ELF-1 (cell line): Measurements from ENCODE around the gene CDH4.

ENCODE experiments used
- DNase-seq: peaks from one replicate; pipeline ENCODE4 v3.0.0-alpha.2; 2016; ENCODE audit warnings: low read depth, low spot score

CDH4 gene

GRCh38 chr20:61535091-61535490, 283.0 kb downstream of the CDH4 start:
- no peak for DNase-seq

DNA sequence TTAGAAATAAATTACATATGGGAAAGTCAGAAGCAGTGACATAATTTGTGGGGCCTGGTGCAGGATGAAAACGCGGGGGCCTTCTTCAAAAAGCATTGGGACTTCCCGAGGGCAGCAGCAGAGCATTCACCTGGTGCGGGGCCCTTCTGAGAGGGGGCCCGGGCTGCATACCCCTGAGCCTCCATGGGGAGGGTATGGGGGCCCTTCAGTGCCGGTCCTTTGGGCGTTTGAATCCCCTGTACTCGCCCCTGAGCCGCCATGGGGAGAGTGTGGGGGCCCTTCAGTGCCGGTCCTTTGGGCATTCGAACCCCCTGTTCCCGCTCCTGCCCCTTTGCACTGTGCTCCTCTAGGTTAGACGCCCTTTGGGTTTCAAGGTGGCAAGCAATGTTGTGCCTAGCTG, 283.5 kb downstream of the CDH4 start:
- DNase-seq = no peak

- DNase-seq = no peak
Measured at GRCh38 chr20:61535956-61536355, 283.9 kb downstream of the CDH4 start.

GRCh38 chr20:61536671-61537070, 284.6 kb downstream of the CDH4 start:
- no peak for DNase-seq

DNA sequence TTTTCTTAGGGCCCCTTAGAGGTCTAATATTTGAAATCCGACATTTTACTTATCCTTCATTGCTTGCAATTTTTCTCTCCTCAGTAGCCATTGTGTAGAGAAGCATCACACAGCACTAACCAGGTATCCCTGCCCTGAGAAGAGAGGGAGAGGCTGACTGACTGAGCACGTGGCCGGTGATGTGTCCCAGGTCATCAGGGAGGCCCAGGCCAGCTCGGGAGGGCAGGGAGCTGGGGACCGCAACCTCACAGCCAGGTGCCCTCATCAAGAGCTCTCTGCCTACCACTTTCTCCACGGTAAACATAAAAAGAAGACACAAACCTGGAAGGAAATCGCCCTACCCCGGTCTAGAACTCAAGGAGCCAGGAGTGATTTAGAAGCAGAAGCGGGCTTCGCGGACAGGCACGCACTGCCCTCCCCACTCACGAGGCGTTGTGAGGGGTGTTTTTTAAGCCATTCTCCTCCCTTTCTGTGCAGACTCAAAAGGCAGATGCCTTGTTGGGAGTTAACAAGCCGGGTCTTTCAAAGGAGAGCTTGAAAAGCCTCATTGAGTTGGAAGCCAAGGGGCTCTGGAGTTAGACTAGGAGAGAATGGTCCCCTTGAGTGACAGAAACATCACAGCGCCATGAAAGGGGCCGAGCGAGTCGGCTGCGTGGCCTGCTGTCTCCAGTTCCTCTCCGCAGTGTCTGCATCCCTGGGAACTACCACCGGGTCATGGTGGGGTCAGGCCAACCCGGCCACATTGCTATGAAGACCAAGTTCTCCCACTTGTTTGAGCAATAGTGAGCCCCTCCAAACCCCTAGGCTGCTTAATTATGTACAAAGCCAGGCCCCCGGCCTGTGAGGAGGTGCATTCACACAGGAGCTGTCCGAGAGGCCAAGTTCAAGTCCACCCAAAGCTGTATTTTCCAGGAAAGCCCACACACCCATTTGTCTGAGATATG, 285.4 kb downstream of the CDH4 start:
- no peak for DNase-seq

- DNase-seq = no peak
Measured at GRCh38 chr20:61538183-61538942, 286.3 kb downstream of the CDH4 start.

DNA sequence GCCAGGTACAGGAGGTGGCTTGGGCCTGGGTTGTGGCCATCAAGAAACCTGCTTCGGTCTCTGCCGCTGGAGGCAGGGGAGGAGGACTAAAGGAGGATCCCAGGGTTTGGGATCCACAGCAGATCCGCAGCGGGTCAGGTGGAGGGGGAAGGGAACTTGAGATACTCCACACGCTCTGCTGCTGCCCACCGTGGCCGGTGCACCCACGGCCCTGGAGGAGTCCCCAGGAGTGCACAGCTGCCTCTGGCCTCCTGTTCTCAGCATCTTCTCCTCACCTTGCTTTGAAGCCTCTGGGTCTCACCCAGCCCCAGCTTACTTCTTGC, 286.8 kb downstream of the CDH4 start:
- DNase-seq = no peak

DNA sequence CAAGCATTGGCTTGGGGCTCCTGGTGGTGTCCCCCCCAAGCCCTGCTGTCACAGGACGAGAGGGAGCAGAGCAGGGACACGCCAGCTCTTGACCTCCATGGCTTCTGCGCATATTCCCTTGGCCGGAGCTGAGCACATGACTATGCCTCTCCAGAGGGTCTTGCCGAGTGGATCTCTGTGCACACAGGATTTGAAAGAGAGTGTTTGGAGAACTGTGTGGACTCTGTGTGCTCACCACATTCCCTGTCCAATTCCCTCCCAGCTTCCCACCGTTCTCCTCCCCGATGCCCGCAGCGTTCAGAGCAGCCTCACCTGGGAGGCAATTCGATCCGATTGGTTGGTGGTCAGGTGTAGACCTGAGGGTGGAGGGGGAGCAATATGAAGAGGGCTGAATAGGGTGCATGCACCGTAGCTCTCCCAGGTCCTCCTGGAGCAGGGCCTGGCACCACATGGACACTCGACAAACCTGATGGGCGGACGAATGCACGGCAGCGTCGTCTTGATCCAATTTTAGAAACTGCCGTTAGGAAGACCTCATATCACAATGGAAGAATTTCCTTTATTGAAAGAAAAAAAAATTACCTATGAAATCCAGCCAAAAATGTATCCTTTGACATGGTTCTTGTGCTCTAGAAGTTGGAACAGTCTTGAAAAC, 287.8 kb downstream of the CDH4 start:
- DNase-seq = no peak

- DNase-seq = no peak
Measured at GRCh38 chr20:61541537-61541936, 289.5 kb downstream of the CDH4 start.

DNA sequence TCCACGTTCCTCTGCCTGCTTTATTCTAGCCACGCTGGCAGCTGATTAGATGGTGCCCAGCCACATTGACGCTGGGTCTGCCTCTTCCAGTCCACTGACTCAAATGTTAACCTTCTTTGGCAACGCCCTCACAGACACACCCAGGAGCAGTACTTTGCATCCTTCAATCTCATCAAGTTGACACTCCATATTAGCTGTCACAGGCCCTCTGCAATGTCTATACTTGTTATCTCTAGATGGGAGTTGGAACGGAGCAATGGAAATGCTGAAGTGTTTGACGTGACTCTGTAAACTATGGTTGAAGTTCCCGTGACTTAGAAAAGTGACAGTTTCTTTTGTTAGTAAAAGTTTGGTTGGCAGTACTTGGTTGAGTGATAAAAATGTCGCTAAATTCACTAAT, 291.0 kb downstream of the CDH4 start:
- no peak for DNase-seq

DNA sequence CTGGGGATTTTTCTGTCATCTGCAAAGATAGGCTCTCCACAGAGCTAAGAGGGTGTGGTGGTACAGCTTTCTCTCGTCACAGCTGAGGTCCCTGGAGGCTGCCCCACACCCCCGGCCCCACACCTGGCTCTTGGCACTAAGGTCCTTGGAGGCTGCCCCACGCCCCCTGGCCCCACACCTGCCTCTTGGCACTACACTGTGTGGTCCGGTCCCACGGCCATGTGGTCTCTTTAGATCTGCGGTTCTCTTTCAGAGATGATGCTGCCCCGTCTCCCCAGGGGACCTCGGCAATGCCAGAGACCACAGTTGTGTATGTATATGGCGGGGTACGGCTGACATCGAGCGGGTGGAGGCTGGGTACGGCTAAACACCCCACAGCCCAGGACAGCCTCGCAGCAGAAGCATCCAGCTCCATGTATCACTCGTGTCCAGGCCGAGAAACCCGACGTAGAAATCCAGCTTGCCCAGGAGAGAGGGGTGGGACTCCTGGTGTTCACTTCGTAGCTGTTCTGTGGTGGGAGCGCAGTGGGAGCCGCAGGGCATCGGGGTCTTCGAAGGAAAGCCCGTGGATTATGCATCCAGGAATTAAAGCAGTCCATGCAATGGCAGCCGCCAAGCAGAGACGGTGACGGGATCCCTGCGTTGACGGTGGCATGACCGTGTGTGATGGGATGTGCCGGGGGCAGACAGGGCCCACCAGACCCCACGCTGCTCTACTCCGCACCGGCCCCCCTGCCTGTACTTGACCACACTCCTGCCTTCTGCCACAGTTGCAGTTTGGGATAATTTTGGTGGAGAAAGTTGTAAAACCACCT, 292.1 kb downstream of the CDH4 start:
- no peak for DNase-seq

DNA sequence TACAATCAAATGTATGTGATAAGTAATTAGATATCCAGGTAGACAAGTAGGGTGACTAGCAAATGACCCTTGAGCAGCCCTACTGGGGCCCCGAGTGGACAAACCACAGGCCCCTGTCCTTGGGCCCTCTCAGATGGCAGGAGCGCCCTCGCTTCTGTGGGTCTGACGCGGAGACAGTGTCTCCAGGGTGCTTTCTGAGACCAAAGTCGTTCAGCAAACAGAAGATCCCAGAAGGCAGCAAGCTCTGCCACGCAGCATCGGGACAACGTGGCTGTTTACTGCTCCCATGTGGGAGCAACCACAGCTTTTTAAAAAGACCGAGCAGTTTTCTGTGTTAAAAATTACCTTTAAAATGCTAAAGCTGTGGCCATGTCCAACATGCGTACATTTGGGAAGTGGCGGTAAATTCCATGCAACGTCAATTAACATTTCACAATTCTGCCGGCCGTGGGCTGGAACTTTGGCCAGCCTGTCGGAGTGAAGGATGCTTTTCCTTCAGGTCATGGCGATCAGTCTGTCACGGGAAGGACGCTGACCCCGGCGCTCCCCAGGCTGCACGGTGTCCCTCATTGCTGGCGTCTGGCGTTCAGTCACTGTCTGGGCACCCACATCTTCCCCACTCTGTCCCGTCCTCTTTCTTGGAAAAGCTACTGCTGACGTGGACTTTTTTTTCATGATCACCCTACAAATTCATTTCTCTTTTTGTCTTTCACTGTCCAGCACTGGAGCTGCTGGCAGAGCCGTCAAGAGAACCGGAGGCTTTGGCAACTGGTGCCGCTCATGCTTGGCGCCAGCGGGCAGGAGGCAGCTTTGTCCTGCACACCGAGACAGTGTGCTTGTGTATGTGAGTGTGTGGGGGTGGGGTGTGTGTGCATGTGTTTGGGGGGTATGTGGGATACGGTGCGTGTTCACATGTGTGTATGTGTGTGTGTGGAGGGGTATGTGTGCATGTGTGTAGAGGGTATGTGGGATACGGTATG, 293.1 kb downstream of the CDH4 start:
- DNase-seq = no peak

- no peak for DNase-seq
Measured at GRCh38 chr20:61546641-61547040, 294.6 kb downstream of the CDH4 start.

DNA sequence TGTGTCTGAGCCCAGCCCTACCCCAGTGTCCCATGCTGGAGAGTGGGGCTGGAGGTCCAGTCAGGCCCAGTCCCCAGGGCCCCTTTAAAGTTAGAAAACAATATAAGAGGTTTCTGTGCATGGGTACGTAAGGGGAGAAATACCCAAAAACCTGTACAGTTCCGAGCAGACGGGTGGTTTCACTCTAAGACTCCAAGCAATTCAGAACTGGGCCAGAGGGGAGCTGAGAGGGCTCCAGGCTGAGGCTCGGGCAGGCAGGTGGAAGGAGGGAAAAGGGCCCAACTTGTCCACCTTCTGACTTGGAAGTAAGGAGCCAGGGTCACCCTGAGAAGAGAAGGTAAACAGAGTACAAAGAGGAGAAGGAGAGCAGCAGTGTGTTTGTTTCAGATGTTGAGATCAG, 296.0 kb downstream of the CDH4 start:
- no peak for DNase-seq

GRCh38 chr20:61549865-61550264, 297.8 kb downstream of the CDH4 start:
- no peak for DNase-seq

- no peak for DNase-seq
Measured at GRCh38 chr20:61551401-61551800, 299.3 kb downstream of the CDH4 start.

GRCh38 chr20:61554617-61555016, 302.6 kb downstream of the CDH4 start:
- DNase-seq = no peak

- no peak for DNase-seq
Measured at GRCh38 chr20:61555566-61555965, 303.5 kb downstream of the CDH4 start.

- DNase-seq = no peak
Measured at GRCh38 chr20:61556111-61556510, 304.1 kb downstream of the CDH4 start.

DNA sequence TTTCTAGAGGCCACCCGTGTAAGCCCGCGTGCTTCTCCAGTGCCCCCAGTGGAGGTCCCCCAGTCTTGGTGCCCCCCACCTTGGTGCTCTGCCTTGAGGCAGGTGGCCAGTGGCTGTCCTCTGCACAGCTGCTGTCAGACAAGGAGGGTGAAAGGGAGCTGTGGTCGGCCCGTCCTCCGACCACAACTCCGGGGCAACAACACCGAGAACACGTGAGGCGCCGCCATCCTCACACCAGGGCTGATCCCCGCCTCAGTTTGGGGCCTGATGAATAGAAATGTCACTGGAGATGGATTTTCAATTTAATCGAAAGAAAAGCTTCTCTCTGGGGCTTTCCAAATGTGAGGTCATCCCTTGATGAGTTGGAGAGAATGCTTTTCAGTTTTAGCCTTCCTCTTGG, 304.6 kb downstream of the CDH4 start:
- no peak for DNase-seq
